G401 (cell line): ENCODE data around the gene PROSER2. TPM values are rescaled to one million over a fixed set of nuclear protein-coding genes. Genes with fewer than 3 reads are reported as not detected.

Experiments
- DNase-seq: peaks from one replicate; pipeline ENCODE4 v3.0.0-alpha.2; 2015; ENCODE audit warnings: low spot score
- in situ Hi-C: cut with HindIII; loops from 2 replicates; pipeline ENCODE4 v1.10.0; 2016; ENCODE audit warnings: low sequenced_read_pairs, mixed read lengths
- total RNA-seq: library from RNA; depleted of rRNA; stranded (reverse); fragments of >200 nt; shearing (Covaris generic); gene quantifications from 2 replicates; pipeline ENCODE4 v1.2.3, GENCODE V29; 2014; rRNA removed

Gene PROSER2
- total RNA-seq = 1.3 and 7.3 TPM in 2 replicates

DNA sequence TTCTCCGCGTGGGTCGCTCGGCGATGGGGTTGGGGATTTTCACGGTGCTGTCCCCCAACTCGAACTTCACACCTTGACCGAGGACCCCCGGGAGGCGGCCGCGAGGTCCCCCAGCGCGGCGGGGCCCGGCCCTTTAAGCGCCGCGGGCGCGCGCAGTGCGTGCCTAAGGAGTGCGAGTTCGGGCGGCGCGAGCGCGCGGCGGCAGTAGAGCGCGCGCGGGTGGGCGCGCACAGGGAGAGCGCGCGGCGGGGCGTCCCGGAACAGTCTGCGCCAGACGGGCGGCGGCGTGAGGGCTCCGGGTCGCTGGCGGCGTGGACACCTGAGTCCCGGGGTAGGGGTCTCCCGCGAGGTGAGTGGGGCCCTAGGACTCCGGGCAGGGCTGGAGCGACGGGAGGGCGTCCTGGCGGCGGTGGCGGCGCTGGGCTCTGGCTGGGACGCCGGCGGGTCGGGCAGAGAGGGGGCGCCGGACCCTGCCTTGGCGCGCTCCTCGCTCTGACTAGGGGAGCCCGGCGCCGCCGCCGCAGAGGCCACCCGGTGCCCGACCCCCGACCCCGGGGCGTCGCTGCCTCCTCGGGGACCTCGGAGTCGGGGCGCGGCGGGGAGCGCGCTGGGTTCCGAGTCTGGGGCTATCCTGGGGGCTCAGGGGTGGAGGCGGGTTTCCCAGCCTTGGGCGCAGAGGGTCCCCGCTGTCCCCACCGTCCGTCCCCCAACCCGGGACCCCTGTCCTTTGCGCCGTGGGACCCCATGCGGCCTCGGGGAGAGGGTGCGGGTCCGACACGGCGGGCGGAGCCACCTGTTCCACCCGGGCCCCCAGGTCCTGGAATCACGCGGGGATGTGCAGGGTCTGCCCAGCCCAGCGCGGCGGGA is at the start of gene PROSER2:
Gene PROSER2 (plus strand): TSS at position 235 of the 867 bp plus-strand sequence. CDS start 28,722 bp downstream, outside the sequence.
- DNase-seq = peak; percentile 35
- in situ Hi-C loops = no loop called here

DNA sequence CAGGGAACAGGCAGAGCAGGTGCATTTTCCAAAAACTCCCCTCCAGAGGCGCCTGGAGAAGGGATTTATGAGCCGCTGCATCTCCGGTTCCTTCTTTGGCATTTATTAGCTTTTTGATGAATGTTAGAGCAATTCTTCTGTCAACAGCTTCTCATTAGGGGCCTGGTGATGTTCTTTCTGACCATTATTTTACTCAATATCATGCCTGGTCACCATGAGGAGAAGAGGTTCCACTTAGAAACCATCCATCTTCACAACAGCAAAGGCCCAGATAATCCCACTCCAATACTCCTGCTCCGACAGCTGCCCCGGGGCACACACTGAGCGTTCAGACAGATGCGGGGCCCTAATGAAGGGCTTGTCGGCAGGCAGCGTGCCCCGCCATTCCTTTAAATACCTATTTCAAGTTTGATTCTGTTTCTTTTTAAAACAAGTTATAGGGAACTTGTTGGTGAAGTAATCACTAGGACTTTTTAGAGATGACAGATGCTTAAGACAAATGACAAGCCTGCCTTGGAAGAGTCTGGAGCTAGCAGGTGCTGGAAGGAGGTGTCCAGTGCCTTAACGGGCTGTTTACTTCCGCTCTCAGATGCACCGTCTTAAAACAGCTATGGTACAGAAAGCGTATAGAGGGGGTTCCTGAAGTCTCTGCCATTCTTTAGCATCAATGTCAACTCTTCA is 49.3 kb upstream of the PROSER2 start:
- in situ Hi-C loops = no loop called here
- no peak for DNase-seq

- no peak for DNase-seq
- in situ Hi-C loops = no loop called here
Observed at GRCh38 chr10:11775412-11775811, 47.7 kb upstream of the PROSER2 start.

DNA sequence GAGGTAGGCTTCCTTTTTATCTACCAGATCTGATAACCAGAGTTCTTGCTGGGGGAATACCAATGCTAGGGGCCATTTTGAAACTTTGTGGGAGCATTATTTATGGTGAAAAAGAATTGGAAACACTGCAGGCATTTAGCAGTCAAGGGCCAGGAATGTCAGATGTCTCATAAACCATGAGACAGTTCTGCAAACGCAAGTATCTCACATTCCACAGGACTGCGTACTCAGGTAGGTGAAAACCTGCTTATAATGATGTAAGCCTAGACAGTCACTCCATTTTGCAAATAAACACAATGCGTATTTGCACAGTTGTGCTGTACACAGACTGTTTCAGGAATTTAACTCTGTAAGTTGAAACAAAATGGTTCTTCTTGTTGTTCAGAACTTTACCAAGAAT is 47.1 kb upstream of the PROSER2 start:
- in situ Hi-C loops = no loop called here
- DNase-seq = no peak

- no peak for DNase-seq
Observed at GRCh38 chr10:11781114-11781513, 42.0 kb upstream of the PROSER2 start.

GRCh38 chr10:11782793-11783557 is 40.2 kb upstream of the PROSER2 start:
- DNase-seq = peak; percentile 59

More at GRCh38 chr10:11781114-11781513, 42.0 kb upstream of the PROSER2 start:
- in situ Hi-C loops = no loop called here

GRCh38 chr10:11783558-11783865 is 39.6 kb upstream of the PROSER2 start:
- no peak for DNase-seq
- in situ Hi-C loops = no loop called here

More at GRCh38 chr10:11782793-11783557, 40.2 kb upstream of the PROSER2 start:
- in situ Hi-C loops = no loop called here

DNA sequence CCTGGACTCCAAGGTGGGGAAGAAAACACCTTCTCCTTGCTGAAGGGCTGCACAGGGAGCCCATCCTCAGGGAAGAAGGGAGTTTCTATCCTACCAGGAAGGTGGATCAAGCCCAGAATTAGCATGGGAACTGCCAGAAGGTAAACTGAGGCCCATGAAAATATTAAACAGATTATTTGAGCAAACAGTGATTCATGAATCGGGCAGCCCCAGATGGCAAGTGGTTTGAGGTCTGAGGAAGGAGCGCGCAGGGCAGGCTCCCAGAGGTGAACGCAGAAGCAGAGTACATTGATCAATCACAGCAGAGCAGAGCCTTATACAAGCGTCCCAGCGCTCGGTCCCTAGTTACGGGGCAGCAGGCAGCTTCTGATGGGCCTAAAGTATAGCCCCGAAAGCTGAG is 35.8 kb upstream of the PROSER2 start:
- DNase-seq = no peak

DNA sequence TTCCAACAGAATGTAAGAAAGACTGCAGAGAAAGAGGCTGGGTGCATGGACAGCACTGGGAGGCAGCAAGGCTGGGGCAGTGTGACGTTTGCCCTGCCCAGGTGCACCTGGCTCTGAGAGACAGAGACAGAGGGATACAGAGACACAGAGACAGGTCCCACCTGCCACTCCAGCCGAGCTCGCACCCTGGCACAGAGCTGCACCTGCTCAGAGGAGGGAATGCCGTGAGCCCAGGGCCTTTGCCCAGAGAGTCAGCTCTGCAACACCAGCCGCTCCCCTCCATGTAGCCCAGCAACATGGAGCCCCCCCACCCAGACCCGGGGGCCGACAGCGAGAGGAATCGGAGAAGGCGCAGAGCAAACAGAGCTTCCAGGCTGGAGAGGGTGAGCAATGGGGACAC is 35.3 kb upstream of the PROSER2 start:
- no peak for DNase-seq
- in situ Hi-C loops = no loop called here

More for the DNA sequence above, 35.8 kb upstream of the PROSER2 start:
- in situ Hi-C loops = no loop called here

- DNase-seq = no peak
- in situ Hi-C loops = no loop called here
Observed at GRCh38 chr10:11789306-11789705, 33.9 kb upstream of the PROSER2 start.

- in situ Hi-C loops = no loop called here
- no peak for DNase-seq
Observed at GRCh38 chr10:11789956-11790355, 33.2 kb upstream of the PROSER2 start.

DNA sequence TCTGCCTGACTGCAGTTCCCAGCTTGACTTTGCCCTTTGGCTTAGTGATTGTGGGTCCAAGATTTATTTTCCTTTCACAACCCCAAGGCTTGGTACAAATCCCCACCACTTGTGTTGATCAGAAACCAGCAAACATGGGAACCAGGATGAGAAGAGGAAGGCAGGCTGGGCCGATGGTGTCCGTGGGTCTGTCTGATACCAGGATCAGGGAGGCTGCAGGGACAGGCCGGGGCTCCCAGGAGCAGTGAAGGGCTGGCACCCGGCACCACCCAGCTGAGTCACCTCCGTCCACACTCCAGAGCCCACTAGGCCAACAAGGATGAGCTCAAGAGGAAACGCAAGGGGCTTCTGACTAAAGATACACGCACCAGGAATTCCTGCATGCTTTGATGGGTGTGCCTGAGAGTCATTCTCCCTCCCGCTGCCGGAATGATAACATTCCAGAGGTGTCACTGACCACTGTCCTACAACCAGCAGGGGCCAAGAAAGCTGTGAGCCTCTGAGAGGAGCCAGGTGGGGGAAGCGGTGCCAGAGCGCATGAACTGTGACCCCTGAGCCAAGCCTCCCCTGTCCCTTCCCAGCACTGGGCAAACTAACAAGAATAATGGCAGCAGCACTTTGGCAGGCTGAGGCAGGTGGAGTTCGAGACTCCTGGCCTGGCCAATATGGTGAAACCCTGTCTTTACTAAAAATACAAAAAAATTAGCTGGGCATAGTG is 29.2 kb upstream of the PROSER2 start:
- DNase-seq = no peak
- in situ Hi-C loops = no loop called here

GRCh38 chr10:11794566-11794965 is 28.6 kb upstream of the PROSER2 start:
- in situ Hi-C loops = no loop called here

DNA sequence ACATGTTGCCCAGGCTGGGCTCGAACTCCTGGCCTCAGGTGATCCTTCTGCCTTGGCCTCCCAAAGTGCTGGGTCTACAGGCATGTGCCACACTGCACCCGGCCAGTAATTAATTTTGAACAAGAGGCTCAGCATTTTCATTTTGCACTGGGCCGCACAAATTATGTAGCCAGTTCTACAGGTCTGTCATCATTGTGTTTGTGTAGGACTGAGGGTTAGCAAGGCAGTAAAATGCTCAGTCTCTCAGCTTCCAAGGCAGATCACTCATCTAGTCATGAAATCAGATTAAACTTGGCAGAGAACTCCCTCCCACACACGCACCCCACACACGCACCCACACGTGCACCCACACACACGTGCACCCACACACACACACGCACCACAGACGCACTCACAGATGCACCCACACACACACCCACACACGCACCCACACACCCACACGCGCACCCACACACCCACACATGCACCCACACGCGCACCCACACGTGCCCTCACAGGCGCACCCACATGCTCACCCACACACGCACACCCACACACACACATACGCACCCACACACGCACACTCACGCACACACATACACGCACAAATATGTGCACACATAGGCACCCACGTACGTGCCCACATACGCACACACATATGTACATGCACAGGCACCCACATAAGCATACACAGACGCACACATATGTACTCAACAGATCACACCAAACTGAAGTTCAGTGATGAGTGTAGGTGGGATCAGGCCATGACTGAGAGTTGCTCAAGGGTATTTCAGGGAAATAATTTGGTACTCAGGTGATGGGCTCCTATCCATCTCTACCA is 27.8 kb upstream of the PROSER2 start:
- in situ Hi-C loops = no loop called here

More at GRCh38 chr10:11794566-11794965, 28.6 kb upstream of the PROSER2 start:
- no peak for DNase-seq

GRCh38 chr10:11796474-11796873 is 26.7 kb upstream of the PROSER2 start:
- in situ Hi-C loops = no loop called here
- DNase-seq = no peak

More for the DNA sequence above, 27.8 kb upstream of the PROSER2 start:
- no peak for DNase-seq

- DNase-seq = no peak
- in situ Hi-C loops = no loop called here
Observed at GRCh38 chr10:11797281-11797680, 25.9 kb upstream of the PROSER2 start.

DNA sequence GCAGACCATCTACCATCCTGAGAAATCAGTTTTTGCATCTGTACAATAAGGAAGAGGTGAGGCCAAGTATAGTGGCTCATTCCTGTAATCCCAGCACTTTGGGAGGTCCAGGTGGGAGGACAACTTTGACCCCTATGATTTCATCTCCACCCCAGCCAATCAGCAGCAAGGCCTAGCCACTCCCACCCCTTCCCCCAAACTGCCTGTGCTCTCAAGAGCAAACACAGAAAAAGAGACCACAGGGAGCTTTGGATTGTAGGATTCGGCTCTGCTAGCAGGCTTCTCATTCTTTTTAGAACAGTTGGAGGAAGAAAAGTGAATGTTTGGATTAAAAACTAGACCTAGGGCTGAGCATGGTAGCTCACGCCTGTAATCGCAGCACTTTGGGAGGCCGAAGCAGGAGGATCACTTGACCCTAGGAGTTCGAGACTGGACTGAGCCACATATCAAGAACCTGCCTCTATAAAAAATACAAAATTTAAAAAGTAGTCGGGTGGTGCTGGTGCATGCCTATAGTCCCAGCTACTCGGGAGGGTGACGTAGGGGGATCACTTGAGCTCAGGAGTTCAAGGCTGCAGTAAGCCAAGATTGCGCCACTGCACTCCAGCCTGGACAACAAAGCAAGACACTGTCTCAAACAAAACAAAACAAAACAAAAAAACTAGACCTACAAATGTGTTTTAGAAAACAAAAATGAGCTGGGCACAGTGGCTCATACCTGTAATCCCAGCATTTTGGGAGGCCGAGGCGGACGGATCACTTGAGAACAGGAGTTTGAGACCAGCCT is 25.1 kb upstream of the PROSER2 start:
- in situ Hi-C loops = no loop called here

More for the DNA sequence above, 25.1 kb upstream of the PROSER2 start:
- DNase-seq = no peak
